Chondrocyte (in vitro differentiated cells): Measurements from ENCODE around the gene PRDX5. TPM values are rescaled to one million over a fixed set of nuclear protein-coding genes. Genes with fewer than 3 reads are reported as not detected.

Experiments used
- DNase-seq: peaks from one replicate; pipeline ENCODE4 v3.0.0; 2021; ENCODE audit warnings: mixed read lengths, low spot score
- H3K27ac Mint-ChIP-seq: one replicate; pipeline ENCODE4 v1.8.0; 2021; ENCODE audit warnings: mild to moderate bottlenecking, moderate library complexity, mixed read lengths; ENCODE audit not compliant: unreplicated experiment
- H3K27me3 Mint-ChIP-seq: 2 replicates; pipeline ENCODE4 v1.8.0; 2021; ENCODE audit warnings: low read depth, mixed read lengths
- H3K36me3 Mint-ChIP-seq: 2 replicates; pipeline ENCODE4 v1.8.0; 2021; ENCODE audit warnings: low read depth, mixed read lengths
- H3K4me1 Mint-ChIP-seq: 2 replicates; pipeline ENCODE4 v1.8.0; 2021; ENCODE audit warnings: low read depth, mild to moderate bottlenecking, mixed read lengths
- H3K4me3 Mint-ChIP-seq: one replicate; pipeline ENCODE4 v1.8.0; 2021; ENCODE audit warnings: mild to moderate bottlenecking, moderate library complexity, mixed read lengths; ENCODE audit not compliant: unreplicated experiment
- H3K9me3 Mint-ChIP-seq: 2 replicates; pipeline ENCODE4 v1.8.0; 2021; ENCODE audit warnings: low read depth, mixed read lengths
- total RNA-seq: library from RNA; stranded (reverse); gene quantifications from 3 replicates; pipeline ENCODE4 v1.2.1, GENCODE V29; 2021
- TF ChIP-seq, protein P1 (sequence below): fragments of 200-600 bp; sonication (generic); IDR thresholded peaks from 2 replicates; pipeline ENCODE4 v1.5.0; 2021; ENCODE audit warnings: antibody characterized with exemption, mild to moderate bottlenecking, moderate library complexity

Gene PRDX5
- total RNA-seq, 1 donor from 2014 or later: 232 TPM

DNA sequence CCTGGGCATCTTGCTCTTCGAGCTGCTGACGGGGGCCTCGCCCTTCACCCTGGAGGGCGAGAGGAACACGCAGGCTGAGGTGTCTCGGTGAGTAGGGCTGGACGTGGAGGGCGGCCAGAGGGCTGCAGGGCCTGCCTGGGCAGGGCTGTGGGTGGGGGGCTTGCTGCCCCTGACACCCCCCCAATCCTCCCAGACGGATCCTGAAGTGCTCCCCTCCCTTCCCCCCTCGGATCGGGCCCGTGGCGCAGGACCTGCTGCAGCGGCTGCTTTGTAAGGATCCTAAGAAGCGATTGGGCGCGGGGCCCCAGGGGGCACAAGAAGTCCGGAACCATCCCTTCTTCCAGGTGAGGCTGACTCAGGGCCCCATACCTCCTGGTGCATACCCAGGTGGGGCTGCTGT lies 43.7 kb downstream of the PRDX5 start:
- H3K4me1 Mint-ChIP-seq: peaks cover 32% of the 10 kb centered on the region
- no peaks in the 10 kb centered on the region for H3K27me3 Mint-ChIP-seq
- DNase-seq: no peak
- no peak overlapping the region for H3K4me3 Mint-ChIP-seq
- H3K27ac Mint-ChIP-seq: no peak overlapping the region
- TF ChIP-seq, protein P1, sequence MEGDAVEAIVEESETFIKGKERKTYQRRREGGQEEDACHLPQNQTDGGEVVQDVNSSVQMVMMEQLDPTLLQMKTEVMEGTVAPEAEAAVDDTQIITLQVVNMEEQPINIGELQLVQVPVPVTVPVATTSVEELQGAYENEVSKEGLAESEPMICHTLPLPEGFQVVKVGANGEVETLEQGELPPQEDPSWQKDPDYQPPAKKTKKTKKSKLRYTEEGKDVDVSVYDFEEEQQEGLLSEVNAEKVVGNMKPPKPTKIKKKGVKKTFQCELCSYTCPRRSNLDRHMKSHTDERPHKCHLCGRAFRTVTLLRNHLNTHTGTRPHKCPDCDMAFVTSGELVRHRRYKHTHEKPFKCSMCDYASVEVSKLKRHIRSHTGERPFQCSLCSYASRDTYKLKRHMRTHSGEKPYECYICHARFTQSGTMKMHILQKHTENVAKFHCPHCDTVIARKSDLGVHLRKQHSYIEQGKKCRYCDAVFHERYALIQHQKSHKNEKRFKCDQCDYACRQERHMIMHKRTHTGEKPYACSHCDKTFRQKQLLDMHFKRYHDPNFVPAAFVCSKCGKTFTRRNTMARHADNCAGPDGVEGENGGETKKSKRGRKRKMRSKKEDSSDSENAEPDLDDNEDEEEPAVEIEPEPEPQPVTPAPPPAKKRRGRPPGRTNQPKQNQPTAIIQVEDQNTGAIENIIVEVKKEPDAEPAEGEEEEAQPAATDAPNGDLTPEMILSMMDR: no peak
- peaks cover 27% of the 10 kb centered on the region for H3K36me3 Mint-ChIP-seq
- no peaks in the 10 kb centered on the region for H3K9me3 Mint-ChIP-seq

- Mint-ChIP-seq H3K4me3 (no peak overlapping the region), H3K27me3 (no peaks in the 10 kb centered on the region), H3K4me1 (peaks cover 32% of the 10 kb centered on the region), H3K9me3 (no peaks in the 10 kb centered on the region), H3K36me3 (peaks cover 29% of the 10 kb centered on the region), H3K27ac (no peak overlapping the region)
- DNase-seq: no peak
- TF ChIP-seq, protein P1: no peak
Measured at GRCh38 chr11:64362339-64362738, 44.4 kb downstream of the PRDX5 start.

GRCh38 chr11:64364435-64364834 lies 46.5 kb downstream of the PRDX5 start:
- peaks cover 29% of the 10 kb centered on the region for H3K36me3 Mint-ChIP-seq
- no peaks in the 10 kb centered on the region for H3K9me3 Mint-ChIP-seq

GRCh38 chr11:64364911-64365310 lies 47.0 kb downstream of the PRDX5 start:
- Mint-ChIP-seq H3K27ac (no peak overlapping the region), H3K27me3 (no peaks in the 10 kb centered on the region), H3K4me3 (no peak overlapping the region), H3K36me3 (peaks cover 32% of the 10 kb centered on the region), H3K9me3 (no peaks in the 10 kb centered on the region), H3K4me1 (peaks cover 14% of the 10 kb centered on the region)
- DNase-seq: no peak
- TF ChIP-seq, protein P1: no peak

More at GRCh38 chr11:64364435-64364834, 46.5 kb downstream of the PRDX5 start:
- peaks cover 19% of the 10 kb centered on the region for H3K4me1 Mint-ChIP-seq
- H3K27me3 Mint-ChIP-seq: no peaks in the 10 kb centered on the region
- no peak for DNase-seq
- TF ChIP-seq, protein P1: no peak
- H3K27ac Mint-ChIP-seq: no peak overlapping the region
- no peak overlapping the region for H3K4me3 Mint-ChIP-seq

DNA sequence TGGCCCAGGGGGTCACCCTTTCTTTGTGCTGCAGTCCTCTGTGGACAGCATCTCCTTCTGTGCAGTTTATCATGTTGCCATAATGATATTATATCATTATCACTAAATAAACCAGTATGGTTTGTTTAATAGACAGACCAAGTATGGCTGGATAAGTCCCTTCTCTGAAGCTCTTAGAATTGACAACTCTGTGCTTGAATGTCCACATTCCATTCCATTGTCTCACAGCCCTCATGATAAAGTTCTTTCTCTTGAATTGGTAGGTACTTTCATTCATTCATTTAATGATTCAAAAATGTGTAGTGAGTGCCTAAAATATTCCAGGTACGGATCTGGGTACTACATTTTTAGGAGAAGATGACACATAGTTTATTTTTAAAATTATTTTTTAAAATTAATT lies 48.8 kb downstream of the PRDX5 start:
- no peaks in the 10 kb centered on the region for H3K27me3 Mint-ChIP-seq
- H3K27ac Mint-ChIP-seq: no peak overlapping the region
- no peak for DNase-seq
- peaks cover 3% of the 10 kb centered on the region for H3K4me1 Mint-ChIP-seq
- H3K9me3 Mint-ChIP-seq: no peaks in the 10 kb centered on the region
- H3K36me3 Mint-ChIP-seq: peaks cover 34% of the 10 kb centered on the region
- TF ChIP-seq, protein P1: no peak
- H3K4me3 Mint-ChIP-seq: no peak overlapping the region
